GM12878 (cell line): ENCODE results near the gene WARS2. TPM values are rescaled to one million over a fixed set of nuclear protein-coding genes. Genes with fewer than 3 reads are reported as not detected.

Experiments used
- ATAC-seq: fragments of 200-7000 bp; cut with Tn5 transposase; 3 replicates; pipeline ENCODE4 v1.9.1; 2020; ENCODE audit warnings: mild to moderate bottlenecking, moderate library complexity
- BruUV-seq: library from RNA; stranded (reverse); fragments of 400-500 nt; replicated peaks from 2 replicates; lab custom pipeline; 2021; lab: Mats Ljungman, UMichigan
- CTCF ChIA-PET: fragments of 300-600 bp; sonication (Branson Sonifier 250); formaldehyde crosslinking; extraction: SDS; loops from one replicate; lab custom pipeline; 2021; ENCODE audit warnings: inconsistent platforms; lab: Yijun Ruan, JAX
- POLR2A ChIA-PET: fragments of 350-600 bp; formaldehyde crosslinking; extraction: SDS; loops from one replicate; lab custom pipeline; 2021; ENCODE audit warnings: inconsistent platforms; lab: Charles Lee
- RAD21 ChIA-PET: fragments of 300-600 bp; sonication (Branson Sonifier 250); formaldehyde crosslinking; loops from one replicate; lab custom pipeline; 2023; ENCODE audit warnings: antibody characterized with exemption; ENCODE audit not compliant: unreplicated experiment; lab: Charles Lee
- SMC1A ChIA-PET: fragments of 300-600 bp; sonication (Branson Sonifier 250); formaldehyde crosslinking; loops from one replicate; lab custom pipeline; 2023; ENCODE audit not compliant: unreplicated experiment, uncharacterized antibody; lab: Charles Lee
- DNase-seq: peaks from one replicate; pipeline ENCODE4 v3.0.0-alpha.2; 2011; ENCODE audit warnings: low read depth, low spot score
- FAIRE-seq: peaks from 3 replicates; lab custom pipeline; 2011; peaks lifted over from hg19 to GRCh38; lab: Jason Lieb, UNC
- H2AFZ ChIP-seq: 2 replicates; pipeline ENCODE4 v1.6.0; 2011; ENCODE audit warnings: low read depth, low read length, control low read depth; ENCODE audit not compliant: control insufficient read depth
- H3K27ac ChIP-seq: 2 replicates; pipeline ENCODE4 v1.5.1; 2011; ENCODE audit warnings: control low read depth; ENCODE audit not compliant: control insufficient read depth, insufficient read depth
- H3K27me3 ChIP-seq, 2 experiments: replicated peaks in 1 of 2; 2 replicates each; pipeline versions ENCODE4 v1.6.0 to v1.6.1; 2011; ENCODE audit warnings: low read length in 1 of 2; ENCODE audit not compliant: control insufficient read depth in 2 of 2, insufficient read depth in 2 of 2
- H3K36me3 ChIP-seq, 2 experiments: 2 replicates each; pipeline ENCODE4 v1.5.1; 2011; ENCODE audit warnings: low read length in 1 of 2; ENCODE audit not compliant: control insufficient read depth in 2 of 2, insufficient read depth in 2 of 2
- H3K4me1 ChIP-seq: 2 replicates; pipeline ENCODE4 v1.6.1; 2011; ENCODE audit warnings: mild to moderate bottlenecking, low read length, moderate library complexity, mixed read lengths; ENCODE audit not compliant: control insufficient read depth, insufficient read depth
- H3K4me2 ChIP-seq: 2 replicates; pipeline ENCODE4 v1.6.0; 2011; ENCODE audit warnings: control low read depth; ENCODE audit not compliant: control insufficient read depth, insufficient read depth
- H3K4me3 ChIP-seq: fragments of 200-600 bp; sonication (generic); 2 replicates; pipeline ENCODE4 v1.5.1; 2016
- H3K79me2 ChIP-seq: 2 replicates; pipeline ENCODE4 v1.6.0; 2011; ENCODE audit warnings: low read length; ENCODE audit not compliant: control insufficient read depth, insufficient read depth
- H3K9ac ChIP-seq: 2 replicates; pipeline ENCODE4 v1.8.0; 2011; ENCODE audit warnings: low read length, control low read depth, mixed read lengths; ENCODE audit not compliant: control insufficient read depth, insufficient read depth
- H3K9me3 ChIP-seq: replicated peaks from 3 replicates; pipeline ENCODE4 v1.5.1; 2011; ENCODE audit warnings: mild to moderate bottlenecking, low read length; ENCODE audit not compliant: control insufficient read depth, insufficient read depth
- H4K20me1 ChIP-seq: 2 replicates; pipeline ENCODE4 v1.6.0; 2011; ENCODE audit not compliant: control insufficient read depth, insufficient read depth
- IKZF2 ChIP-seq, 2 experiments: fragments of 450-650 bp; IDR thresholded peaks; 2 replicates each; pipeline ENCODE4 v1.6.1; 2017; ENCODE audit warnings: mild to moderate bottlenecking in 2 of 2, moderate library complexity in 2 of 2
- KDM1A ChIP-seq: fragments of 200-600 bp; sonication (generic); IDR thresholded peaks from 2 replicates; pipeline ENCODE4 v1.6.1; 2016; ENCODE audit warnings: borderline replicate concordance
- MXI1 ChIP-seq: fragments of 150-350 bp; IDR thresholded peaks from 2 replicates; pipeline ENCODE4 v1.6.1; 2011; ENCODE audit warnings: low read depth, mild to moderate bottlenecking, inconsistent platforms, low read length, improper control_type of control experiment
- MYC ChIP-seq: IDR thresholded peaks from 2 replicates; pipeline ENCODE4 v1.6.1; 2011; ENCODE audit warnings: mild to moderate bottlenecking, low read length, moderate library complexity, inconsistent platforms; ENCODE audit not compliant: insufficient read depth, insufficient replicate concordance, insufficient read length, severe bottlenecking
- NFIC ChIP-seq: IDR thresholded peaks from 2 replicates; pipeline ENCODE4 v1.6.1; 2012; ENCODE audit warnings: low read depth, mild to moderate bottlenecking, inconsistent platforms, low read length, moderate library complexity
- NR2C2 ChIP-seq: IDR thresholded peaks from 2 replicates; pipeline ENCODE4 v1.6.1; 2011; ENCODE audit warnings: borderline replicate concordance, low read depth; ENCODE audit not compliant: control insufficient read depth, insufficient read length
- POLR2AphosphoS2 ChIP-seq: IDR thresholded peaks from 2 replicates; pipeline ENCODE4 v1.6.1; 2011; ENCODE audit warnings: low read depth, mild to moderate bottlenecking, low read length, improper control_type of control experiment, moderate library complexity
- PRDM15 ChIP-seq: fragments of 450-650 bp; formaldehyde crosslinking; IDR thresholded peaks from 2 replicates; pipeline ENCODE4 v1.4.0; 2020; ENCODE audit warnings: mild to moderate bottlenecking, moderate library complexity
- RAD21 ChIP-seq: IDR thresholded peaks from 2 replicates; pipeline ENCODE4 v1.6.1; 2011; ENCODE audit warnings: mild to moderate bottlenecking, low read depth, low read length, moderate library complexity; ENCODE audit not compliant: insufficient read depth
- RBBP5 ChIP-seq: fragments of 200-600 bp; sonication (generic); conservative IDR thresholded peaks from 2 replicates; pipeline ENCODE4 v1.6.1; 2016
- SPI1 ChIP-seq: IDR thresholded peaks from 2 replicates; pipeline ENCODE4 v1.6.1; 2011; ENCODE audit warnings: low read depth, mild to moderate bottlenecking, low read length, moderate library complexity, borderline replicate concordance; ENCODE audit not compliant: insufficient read depth
- TCF7 ChIP-seq: IDR thresholded peaks from 2 replicates; pipeline ENCODE4 v1.6.1; 2014; ENCODE audit warnings: antibody characterized with exemption, borderline replicate concordance
- WGBS: methylation state at CpG from one replicate; pipeline ENCODE4 v1.1.6; 2016; ENCODE audit warnings: low lambda C conversion rate; ENCODE audit not compliant: insufficient replicate concordance, insufficient coverage; ENCODE audit errors: missing lambda C conversion rate; 5-methylcytosine and 5-hydroxymethylcytosine counted together
- in situ Hi-C: fragments of 300-500 bp; cut with MboI; formaldehyde crosslinking; loops from 9 replicates; pipeline ENCODE4 v1.14.3; 2018; ENCODE audit warnings: mixed read lengths
- intact Hi-C: fragments of 100-400 bp; cut with micrococcal nuclease; formaldehyde crosslinking; loops from one replicate; pipeline ENCODE4 v1.14.2; 2022; ENCODE audit not compliant: unreplicated experiment
- polyA plus RNA-seq, 11 experiments: library from polyadenylated mRNA; depleted of rRNA in 4 of 11; unstranded in 6 of 11; stranded (reverse) in 5 of 11; fragments of >200 nt; fragmentation: Nextera tagmentation in 4 of 11; fragmentation: Illumina TruSeq in 1 of 11; extraction: Ambion mirVana in 4 of 11; extraction: Trizol in 1 of 11; gene quantifications; 1 replicate in 1 of 11; 2 replicates in 10 of 11; pipeline versions ENCODE4 v1.2.1 to v1.2.3, GENCODE V29; 2011 to 2016; ENCODE audit warnings: inconsistent platforms in 2 of 11, missing spikeins in 2 of 11, low read depth in 1 of 11
- total RNA-seq, 4 experiments: library from RNA; depleted of rRNA in 3 of 4; stranded (reverse); fragments of >200 nt in 3 of 4; fragmentation: Illumina TruSeq in 1 of 4; extraction: Trizol in 1 of 4; gene quantifications; 2 replicates each; pipeline versions ENCODE4 v1.2.1 to v1.2.3, GENCODE V29; 2013 to 2021

The WARS2 gene
- total and polyA plus RNA-seq, 10 of the 15 experiments (the other 5 are each of a cell fraction or from before 2014, with no cell fraction given) = 5.5 to 22.2 (median 14.4) TPM

GRCh38 chr1:118999348-119000071, 140.9 kb downstream of the WARS2 start:
- Histone ChIP-seq H3K4me1 (no peaks in the 10 kb centered on the region; the same call in 1 of the 2 replicates), H3K4me2 (no peak overlapping the region), H3K9me3 (no peaks in the 10 kb centered on the region), H2AFZ (no peak overlapping the region), H3K36me3 (no peaks in the 10 kb centered on the region), H3K9ac (no peak overlapping the region), H4K20me1 (no peaks in the 10 kb centered on the region), H3K4me3 (no peak overlapping the region), H3K27me3 (peaks cover 6 to 17% of the 10 kb centered on the region in 2 experiments), H3K27ac (no peak overlapping the region), H3K79me2 (no peaks in the 10 kb centered on the region)
- intact Hi-C loops = loop anchor here (10.0 kb wide), 1 partner anchor 535 kb away; no protein-coding TSS in a partner anchor
- no peak for ATAC-seq
- CTCF ChIA-PET = no interaction called here
- DNase-seq = no peak
- TF ChIP-seq MYC = no peak
- POLR2A ChIA-PET = no interaction called here
- SMC1A ChIA-PET = interaction anchor here (0.8 to 1.0 kb wide), 2 partner anchors 172 to 212 kb away, joined by 3 read pairs; no protein-coding TSS in a partner anchor
- RAD21 ChIA-PET = no interaction called here
- BruUV-seq = no TSS peak
- no peak for FAIRE-seq
- WGBS = 23% methylated on average over 24 of the region's 27 CpGs
- in situ Hi-C loops = no loop called here

GRCh38 chr1:118998171-118998570, 142.3 kb downstream of the WARS2 start:
- intact Hi-C loops = no loop called here
- no peak overlapping the region for H3K9ac ChIP-seq
- H3K4me1 ChIP-seq = no peaks in the 10 kb centered on the region; the same call in 1 of the 2 replicates
- no peak overlapping the region for H3K4me3 ChIP-seq
- H3K9me3 ChIP-seq = no peaks in the 10 kb centered on the region
- no peaks in the 10 kb centered on the region for H3K36me3 ChIP-seq
- BruUV-seq = no TSS peak
- peaks cover 9 to 17% of the 10 kb centered on the region in 2 experiments for H3K27me3 ChIP-seq
- H3K4me2 ChIP-seq = no peak overlapping the region
- SMC1A ChIA-PET = no interaction called here
- no peak for TF ChIP-seq PRDM15 (CRISPR knock-in tag)
- no peak for TF ChIP-seq NFIC
- TF ChIP-seq SPI1 = no peak
- no peak for TF ChIP-seq POLR2AphosphoS2
- TF ChIP-seq IKZF2 (IDR thresholded peaks at IDR 0.05) = no peak
- TF ChIP-seq MXI1 = no peak
- TF ChIP-seq NR2C2 = no peak
- no peak for TF ChIP-seq RBBP5
- TF ChIP-seq TCF7 = no peak
- TF ChIP-seq RAD21 = no peak
- no peak for TF ChIP-seq KDM1A
- TF ChIP-seq, all 136 proteins: peak for 0
- WGBS = 0% methylated on average over 2 of the region's 2 CpGs
- no peak overlapping the region for H3K27ac ChIP-seq
- H2AFZ ChIP-seq = no peak overlapping the region
- in situ Hi-C loops = no loop called here
- ATAC-seq (no peak), FAIRE-seq (no peak), DNase-seq (no peak)
- POLR2A ChIA-PET = no interaction called here
- no peaks in the 10 kb centered on the region for H4K20me1 ChIP-seq
- no peaks in the 10 kb centered on the region for H3K79me2 ChIP-seq
- RAD21 ChIA-PET = no interaction called here
- CTCF ChIA-PET = interaction anchor here (0.6 kb wide), 1 partner anchor 33 kb away, joined by 3 read pairs; no protein-coding TSS in a partner anchor
